Measurements from ENCODE around the gene ALKBH8.
"Not testable (repeated sequence)": the region's sequence is repeated elsewhere in the genome, so short reads cannot be mapped to it uniquely, and the experiment has no call there.

The ALKBH8 gene

DNA sequence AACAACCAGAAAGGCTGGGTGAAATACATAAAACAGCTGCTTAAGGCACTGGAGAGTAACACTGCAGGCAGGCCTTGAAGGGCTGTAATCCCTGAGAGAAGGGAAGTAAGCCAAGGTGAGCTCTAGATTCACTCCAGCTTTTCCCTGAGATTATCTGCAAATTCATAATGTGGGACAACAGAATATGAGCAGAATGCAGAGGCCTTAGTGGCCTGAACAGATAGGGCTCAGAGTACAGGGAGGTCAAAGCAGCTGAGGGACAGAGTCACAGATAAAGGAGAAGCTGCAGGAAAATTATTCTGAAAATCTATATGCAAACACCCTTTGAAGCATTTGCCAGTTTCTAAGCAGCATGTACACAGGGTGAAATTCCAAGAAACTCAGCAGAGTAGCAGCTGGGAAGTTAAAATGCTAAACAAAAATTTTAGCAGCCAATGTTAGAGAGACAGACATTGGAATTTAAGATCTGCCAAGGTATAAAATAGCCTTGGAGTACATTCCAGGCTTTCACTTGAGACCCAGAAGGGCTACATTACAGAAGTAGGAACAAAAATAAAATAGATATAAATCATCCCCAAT lies 59.8 kb downstream of the ALKBH8 start:
- DNase-seq (ENCODE audit: low spot score): no peak

GRCh38 chr11:107504981-107505380 lies 60.6 kb downstream of the ALKBH8 start:
- no peak for DNase-seq (ENCODE audit: low spot score)

DNA sequence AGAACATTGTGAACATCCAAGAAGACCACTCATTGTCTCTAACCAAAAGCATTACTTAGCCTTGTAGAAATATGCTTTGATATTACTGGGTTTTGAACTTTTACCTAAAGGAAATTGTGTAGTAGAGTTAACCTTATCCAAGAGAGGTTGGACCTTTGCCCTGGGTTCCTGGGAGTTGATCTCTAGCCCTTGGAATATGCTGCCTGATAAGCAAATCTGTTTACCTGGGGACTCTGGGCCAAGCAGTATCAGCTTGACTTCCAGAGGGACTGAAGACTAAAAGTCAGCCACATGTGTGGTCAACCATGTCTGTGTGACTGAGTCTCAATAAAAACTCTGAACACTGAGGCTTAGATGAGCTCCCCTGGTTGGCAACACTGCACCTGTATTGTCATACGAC lies 63.8 kb downstream of the ALKBH8 start:
- no peak for DNase-seq (ENCODE audit: low spot score)

DNA sequence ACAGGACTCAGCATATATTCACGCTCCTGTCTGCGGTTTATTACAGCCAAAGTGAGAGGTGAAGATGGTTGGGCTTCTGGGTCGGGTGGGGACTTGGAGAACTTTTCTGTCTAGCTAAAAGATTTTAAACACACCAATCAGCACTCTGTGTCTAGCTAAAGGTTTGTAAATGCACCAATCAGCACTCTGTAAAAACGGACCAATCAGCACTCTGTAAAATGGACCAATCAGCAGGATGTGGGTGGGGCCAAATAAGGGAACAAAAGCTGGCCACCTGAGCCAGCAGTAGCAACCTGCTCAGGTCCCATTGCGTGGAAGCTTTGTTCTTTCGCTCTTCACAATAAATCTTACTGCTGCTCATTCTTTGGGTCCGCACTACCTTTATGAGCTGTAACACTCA lies 68.2 kb downstream of the ALKBH8 start:
- DNase-seq (ENCODE audit: low spot score): not testable (repeated sequence)

- DNase-seq (ENCODE audit: low spot score): no peak
These were observed 69.5 kb downstream of the ALKBH8 start for GRCh38 chr11:107496011-107496410.

GRCh38 chr11:107494055-107494454 lies 71.5 kb downstream of the ALKBH8 start:
- DNase-seq (ENCODE audit: low spot score): no peak

GRCh38 chr11:107493117-107493516 lies 72.4 kb downstream of the ALKBH8 start:
- DNase-seq (ENCODE audit: low spot score): peak; percentile 27

DNA sequence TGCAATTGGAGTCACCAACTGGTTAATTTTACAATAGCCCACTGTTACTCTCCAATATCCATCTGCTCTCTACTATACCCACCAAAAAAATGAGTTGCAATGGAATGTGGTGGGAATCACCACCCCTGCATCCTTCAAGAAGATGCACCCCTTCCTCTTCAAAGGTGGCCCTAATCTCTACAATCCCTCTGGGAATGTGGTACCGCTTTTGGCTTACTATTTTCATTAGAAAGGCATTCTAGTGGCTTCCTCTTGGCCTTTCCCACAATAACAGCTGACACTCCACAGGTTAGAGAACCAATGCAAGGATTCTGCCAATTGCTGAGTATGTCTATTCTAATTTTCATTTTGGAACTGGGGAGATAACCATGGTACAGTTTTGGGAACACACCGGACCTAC lies 74.7 kb downstream of the ALKBH8 start:
- no peak for DNase-seq (ENCODE audit: low spot score)

DNA sequence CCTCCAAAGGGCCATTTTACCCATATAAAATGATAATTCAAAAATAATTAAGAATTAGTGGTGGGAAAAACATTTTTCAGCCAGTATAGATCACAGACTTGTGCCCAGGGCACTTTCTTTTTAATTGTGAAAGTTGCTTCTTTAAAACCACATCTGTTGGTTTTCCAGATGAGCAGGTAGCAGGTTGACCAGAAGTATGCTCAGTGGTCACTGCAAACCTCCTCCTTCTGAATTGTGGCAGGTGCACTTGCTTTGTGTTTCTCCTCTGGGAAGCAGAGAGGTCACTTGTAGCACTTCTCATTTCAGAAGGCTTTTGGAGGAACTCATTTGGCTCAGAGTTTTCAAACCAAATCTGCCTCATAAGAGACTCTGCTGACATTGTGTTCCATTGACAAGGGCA lies 83.3 kb downstream of the ALKBH8 start:
- no peak for DNase-seq (ENCODE audit: low spot score)

DNA sequence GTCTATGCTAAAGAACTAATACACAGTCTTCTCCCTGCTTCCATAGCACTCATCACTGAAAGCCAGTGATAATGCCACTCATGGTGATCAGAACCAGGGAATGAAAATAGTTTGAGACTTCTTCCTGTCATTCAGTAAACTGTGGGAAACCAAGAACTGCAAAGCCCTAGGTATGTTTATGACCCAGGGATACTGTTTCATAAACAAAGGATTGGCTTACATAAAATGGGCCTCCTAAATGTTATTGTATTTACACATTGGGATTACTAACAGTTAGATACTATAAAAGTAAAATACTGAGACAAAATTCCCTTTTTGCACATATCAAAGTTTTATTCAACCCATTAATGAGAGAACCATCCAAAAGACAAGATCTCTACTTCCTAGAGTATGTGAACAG lies 86.6 kb downstream of the ALKBH8 start:
- DNase-seq (ENCODE audit: low spot score): no peak

GRCh38 chr11:107477820-107478219 lies 87.7 kb downstream of the ALKBH8 start:
- no peak for DNase-seq (ENCODE audit: low spot score)

DNA sequence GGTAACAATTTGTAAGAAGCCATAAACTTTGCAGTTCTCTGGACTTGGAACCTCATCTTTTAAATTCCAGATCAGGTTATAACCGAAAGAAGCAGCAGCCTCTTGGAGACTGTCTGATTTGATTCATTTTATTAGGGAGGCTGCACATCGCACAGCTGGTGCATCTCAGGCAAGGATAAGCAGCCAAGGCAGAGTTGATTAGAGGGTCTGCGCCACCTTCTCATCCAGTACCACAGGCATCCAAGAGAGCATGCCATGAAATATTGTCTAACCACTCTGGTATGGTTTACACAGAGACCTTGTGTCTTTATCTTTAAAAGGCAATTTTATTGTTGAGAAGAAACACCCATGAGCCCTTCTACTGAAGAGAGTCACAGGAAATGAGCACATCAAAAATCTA lies 91.7 kb downstream of the ALKBH8 start:
- no peak for DNase-seq (ENCODE audit: low spot score)

DNA sequence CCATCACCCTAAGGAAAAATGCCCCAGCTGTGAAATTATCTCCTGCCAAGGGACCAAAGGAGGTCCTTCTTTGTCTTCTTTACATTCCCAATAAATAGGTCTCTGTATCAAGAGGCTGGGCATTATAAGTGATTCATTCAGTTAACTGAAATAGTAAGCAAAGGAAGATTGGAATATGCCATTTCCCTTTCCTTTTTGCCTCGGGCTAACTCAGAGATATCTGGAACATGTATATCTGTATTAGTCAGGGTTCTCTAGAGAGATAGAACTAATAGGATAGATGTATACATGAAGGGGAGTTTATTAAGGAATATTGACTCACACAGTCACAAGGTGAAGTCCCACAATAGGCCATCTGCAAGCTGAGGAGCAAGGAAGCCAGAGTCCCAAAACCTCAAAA lies 92.6 kb downstream of the ALKBH8 start:
- DNase-seq (ENCODE audit: low spot score): no peak

GRCh38 chr11:107468596-107468995 lies 96.9 kb downstream of the ALKBH8 start:
- DNase-seq (ENCODE audit: low spot score): no peak

- DNase-seq (ENCODE audit: low spot score): no peak
These were observed 97.8 kb downstream of the ALKBH8 start for GRCh38 chr11:107467696-107468095.

- DNase-seq (ENCODE audit: low spot score): not testable (repeated sequence)
These were observed 99.2 kb downstream of the ALKBH8 start for GRCh38 chr11:107466275-107466866.

DNA sequence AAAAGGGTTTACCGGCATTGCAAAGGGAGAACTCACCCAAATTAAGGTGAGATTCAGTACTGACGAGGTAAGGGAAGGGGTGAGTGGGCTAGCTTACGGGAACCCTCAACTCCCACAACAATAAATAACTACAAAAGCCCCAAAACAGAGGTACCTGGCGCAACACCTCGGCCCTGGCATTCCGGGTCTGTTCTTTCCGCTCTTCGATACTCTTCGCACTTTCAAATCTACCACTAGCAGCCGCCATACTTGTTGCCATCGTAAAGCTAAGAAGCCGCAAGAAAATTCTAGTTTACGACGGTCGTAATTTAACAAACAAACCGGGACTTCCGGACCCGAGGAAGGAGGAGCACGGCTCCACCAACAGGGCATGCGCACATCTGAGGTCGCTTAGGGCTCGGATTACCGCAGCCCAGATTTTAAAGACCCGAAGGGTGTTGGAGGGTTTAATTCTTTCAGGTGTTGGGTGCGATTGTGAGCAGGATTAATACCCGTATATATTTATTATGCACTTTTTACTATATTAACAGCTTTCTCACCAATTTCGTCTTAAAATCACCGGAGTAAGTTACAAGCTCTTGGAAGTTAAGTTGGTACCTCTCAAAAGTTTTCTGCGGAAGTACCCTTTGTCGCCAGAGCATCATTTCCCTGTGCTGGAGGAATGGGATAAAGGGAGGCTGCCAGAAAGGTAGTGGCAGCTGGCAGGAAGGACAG lies 107.8 kb downstream of the ALKBH8 start, which contains the start of gene CWF19L2:
CWF19L2 (minus strand) TSS at position 268 of the 714 bp plus-strand sequence; CDS start at position 259, 9 bp downstream.
- peak; percentile 96 for DNase-seq (ENCODE audit: low spot score)

DNA sequence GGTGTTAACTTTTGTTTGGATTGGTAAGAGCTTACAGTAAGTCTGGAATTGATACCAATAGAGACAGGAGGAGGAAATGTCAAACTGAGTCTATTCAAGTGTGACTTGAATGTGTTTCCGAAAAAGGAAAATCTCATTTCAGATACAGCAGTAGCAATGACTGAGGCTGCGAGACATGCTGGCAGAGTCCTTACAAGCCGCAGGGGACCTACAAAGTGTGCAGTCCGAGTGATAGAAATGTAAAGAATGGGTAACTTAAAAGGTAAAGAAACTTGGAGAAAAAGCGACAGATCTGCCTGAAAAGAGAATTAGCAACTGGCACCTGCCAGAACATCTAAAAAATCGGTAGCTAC lies 108.4 kb downstream of the ALKBH8 start:
- DNase-seq (ENCODE audit: low spot score): peak; percentile 7

DNA sequence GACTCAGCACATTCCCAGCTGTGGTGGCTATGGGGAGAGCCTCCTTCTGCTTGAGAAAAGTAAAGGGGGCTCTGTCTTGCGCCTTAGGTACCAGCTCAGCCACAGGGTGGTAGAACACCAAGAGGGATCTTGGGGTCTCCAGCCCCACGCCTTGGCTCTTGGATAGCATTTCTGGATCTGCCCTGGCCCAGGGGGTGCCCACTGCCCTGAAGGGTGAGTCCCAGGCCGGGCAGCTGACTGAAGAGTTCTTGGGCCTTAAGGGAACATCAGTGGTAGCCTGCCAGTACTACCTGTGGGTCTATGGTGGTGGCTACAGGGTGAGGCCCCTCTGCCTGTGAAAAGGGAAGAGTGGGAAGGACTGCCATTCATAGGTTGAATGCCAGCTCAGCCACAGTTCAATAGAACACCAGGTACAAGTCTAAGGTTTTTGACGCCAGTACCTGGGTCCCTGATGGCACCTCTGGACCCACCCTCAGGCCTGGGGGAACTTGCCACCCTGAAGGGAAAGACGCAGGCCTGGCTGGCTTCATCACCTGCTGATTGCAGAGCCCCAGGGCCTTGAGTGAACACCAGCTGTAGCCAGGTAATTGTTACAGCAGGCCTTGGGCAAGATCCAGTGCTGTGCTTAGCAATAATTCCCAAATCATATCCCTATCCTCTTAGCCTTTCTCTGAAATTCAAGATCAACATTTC lies 111.8 kb downstream of the ALKBH8 start:
- DNase-seq (ENCODE audit: low spot score): no peak
